Measurements from ENCODE around the gene RABAC1. TPM values are rescaled to one million over a fixed set of nuclear protein-coding genes. Genes with fewer than 3 reads are reported as not detected.
"Not testable (repeated sequence)": the region's sequence is repeated elsewhere in the genome, so short reads cannot be mapped to it uniquely, and the experiment has no call there.

Gene RABAC1
- total RNA-seq, 1 experiment from 2014 or later, result 234 TPM

- no peak for DNase-seq (ENCODE audit: low spot score)
Observed at GRCh38 chr19:41947091-41947490, 12.0 kb downstream of the RABAC1 start.

GRCh38 chr19:41945135-41945766 is 13.9 kb downstream of the RABAC1 start:
- DNase-seq (ENCODE audit: low spot score), result no peak

DNA sequence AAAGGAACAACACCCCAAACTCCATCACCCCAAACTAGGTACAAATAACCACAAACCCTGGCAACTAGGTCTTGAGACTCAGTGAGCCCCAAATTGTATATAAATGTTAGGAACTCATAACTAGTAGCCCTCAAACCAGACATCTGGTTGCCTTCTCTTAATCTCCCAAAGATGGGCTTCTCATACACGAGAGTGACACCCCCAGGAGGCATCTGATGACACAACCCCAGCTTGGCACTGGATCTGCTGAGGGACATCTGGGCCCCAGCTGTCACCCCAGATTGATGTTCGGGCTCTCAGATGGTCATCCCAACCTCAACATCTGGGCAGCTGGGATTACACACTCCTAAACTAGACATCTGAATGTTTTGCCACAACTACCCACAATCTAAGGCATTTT is 14.8 kb downstream of the RABAC1 start:
- no peak for DNase-seq (ENCODE audit: low spot score)

DNA sequence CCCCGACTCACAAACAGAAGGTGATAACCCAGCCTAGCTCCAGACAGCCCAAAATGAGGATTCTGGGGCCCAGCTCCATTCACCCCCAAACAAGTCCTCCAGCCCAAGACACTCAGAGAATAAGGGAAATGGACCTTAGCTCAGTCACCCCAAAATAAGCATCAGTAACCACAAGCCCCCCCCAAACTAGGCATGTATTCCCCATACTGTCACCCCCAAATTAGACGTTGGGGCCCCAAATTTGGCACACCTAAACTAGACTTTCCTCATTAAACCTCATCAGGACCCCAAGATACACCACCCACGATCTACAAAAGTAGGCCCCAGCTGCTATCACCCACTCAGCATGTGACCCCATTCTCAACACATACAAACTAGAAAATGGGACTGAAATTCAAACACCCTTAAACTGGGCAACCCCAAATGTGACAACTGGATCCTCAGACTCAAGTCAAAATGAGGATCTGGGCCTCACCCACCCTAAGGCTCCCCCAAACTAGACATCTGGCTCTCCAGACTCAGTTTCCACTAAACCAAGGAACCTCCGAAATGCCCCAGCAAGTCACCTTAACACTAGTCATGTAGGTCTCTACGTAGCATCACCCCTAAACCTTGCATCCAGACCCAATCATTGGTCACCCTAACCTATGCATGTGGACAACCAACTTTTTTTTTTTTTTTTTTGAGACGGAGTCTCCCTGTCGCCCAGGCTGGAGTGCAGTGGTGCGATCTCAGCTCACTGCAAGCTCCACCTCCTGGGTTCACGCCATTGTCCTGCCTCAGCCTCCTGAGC is 17.5 kb downstream of the RABAC1 start:
- DNase-seq (ENCODE audit: low spot score), result no peak

DNA sequence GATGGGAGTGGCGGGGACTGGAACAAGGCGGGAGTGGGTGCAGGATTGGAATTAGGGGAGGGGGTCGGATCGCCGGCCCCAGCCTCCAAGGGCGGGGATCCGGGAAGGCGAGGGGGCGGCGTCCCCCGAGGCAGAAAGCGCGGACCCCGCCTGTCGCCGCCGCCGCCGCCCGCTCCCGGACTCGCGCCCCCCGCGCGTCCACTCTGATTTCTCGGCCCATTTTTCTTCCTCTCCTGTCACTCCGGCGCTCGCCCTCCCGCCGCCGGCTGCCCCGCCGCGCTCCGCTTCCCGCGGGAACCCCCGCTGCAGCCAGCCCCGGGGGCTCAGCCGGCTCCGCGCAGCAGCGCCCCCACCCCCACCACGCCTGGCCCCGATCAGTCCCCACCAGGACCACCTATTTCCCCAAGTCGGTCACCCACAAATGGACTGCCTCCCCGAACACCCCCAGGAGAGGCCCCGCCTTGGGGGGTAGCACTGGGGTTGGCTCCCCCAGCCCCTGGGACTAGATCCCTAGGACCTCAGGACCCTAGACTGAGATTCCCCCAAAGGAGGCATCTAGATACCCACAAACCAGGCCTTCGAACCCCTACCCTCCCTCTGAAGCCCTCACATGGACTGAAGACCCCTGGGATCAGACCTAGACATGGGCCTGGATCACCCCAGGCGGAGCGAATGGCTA is 18.3 kb downstream of the RABAC1 start:
- no peak for DNase-seq (ENCODE audit: low spot score)

DNA sequence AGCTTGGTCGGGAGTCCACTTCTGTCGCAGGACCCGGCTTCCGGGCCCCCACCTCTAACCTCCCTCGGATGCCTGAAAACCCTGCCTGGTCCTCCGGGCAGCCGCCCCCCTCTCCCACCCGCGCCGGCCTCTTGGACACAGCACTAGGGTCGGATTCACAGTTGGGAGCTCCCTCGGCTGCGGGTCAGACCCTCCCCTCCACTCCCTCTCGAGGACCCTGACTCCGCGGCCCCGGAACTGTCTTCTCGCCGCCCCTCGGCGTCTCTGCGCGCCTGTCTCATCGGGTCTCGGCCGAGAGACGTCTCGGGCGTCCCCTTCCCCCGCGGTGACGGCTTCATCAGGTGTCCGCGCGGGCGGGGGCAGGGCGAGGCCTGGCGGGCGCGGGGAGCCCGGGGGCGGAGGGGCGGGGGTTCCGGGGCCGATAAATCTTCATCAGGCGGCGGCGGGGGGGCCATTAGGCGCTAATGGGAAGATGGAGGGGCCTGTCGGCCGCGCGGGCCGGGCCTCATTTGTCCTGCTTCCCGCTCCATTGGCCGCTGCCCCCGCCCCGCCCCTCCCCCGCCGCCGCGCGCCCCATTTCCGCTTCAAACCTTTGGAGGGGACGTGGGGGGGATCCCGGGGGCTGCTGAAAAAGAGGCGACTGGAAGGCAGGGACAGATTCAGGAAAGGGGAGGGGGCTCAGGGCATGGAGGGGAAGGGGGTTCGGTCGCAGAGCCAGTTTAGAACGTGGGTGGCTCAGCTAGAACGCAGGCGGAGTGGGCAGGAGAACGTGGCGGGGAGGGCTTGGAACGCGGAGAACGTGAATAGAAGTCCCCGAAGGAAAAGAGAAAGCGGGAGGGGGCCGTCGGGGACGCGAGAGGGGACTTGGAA is 19.0 kb downstream of the RABAC1 start:
- no peak for DNase-seq (ENCODE audit: low spot score)

GRCh38 chr19:41939209-41939608 is 19.9 kb downstream of the RABAC1 start:
- DNase-seq (ENCODE audit: low spot score), result not testable (repeated sequence)

DNA sequence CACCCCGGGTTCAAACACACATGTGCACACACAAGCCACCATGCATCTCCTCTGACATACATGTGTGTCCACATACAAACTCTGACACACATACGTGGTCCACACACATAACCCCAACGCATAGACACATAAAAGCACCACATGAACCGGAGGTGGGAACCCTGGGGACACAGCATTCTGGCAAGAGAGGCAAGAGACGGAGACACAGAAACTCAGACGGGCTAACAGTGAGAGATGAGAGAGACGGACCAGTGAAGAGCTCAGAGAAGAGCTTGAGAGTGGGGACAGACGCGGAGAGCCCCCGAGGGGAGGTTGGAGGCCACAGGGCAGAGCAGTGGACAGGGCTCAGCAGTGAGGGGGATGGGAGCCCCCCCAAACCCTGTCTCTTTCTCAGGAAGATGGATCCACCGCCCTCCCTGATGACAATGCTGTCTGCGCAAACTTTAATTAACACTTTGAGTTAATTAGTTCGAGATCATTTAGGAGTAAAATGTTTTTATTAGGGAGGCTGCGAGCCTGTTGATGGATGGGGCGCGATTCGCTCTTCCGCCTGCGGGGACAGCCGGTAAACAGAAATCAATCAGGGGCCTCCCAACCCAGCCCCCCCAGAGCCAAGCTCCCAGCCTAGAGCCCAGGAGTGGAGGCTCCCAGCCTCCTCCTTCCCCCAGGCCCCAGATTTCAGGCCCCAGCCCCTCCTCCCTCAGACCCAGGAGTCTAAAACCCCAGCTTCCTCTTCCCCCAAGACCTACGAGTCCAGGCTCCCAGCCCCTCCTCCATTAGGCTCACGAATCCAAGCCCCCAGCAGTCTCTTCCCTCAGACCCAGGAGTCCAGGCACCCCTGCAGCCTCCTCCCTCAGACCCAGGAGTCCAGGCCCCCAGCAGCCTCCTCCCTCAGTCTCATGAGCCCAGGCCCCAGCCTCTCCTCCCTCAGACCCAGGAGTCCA is 21.3 kb downstream of the RABAC1 start:
- DNase-seq (ENCODE audit: low spot score), result peak; percentile 24

GRCh38 chr19:41936961-41937360 is 22.2 kb downstream of the RABAC1 start:
- DNase-seq (ENCODE audit: low spot score), result no peak

DNA sequence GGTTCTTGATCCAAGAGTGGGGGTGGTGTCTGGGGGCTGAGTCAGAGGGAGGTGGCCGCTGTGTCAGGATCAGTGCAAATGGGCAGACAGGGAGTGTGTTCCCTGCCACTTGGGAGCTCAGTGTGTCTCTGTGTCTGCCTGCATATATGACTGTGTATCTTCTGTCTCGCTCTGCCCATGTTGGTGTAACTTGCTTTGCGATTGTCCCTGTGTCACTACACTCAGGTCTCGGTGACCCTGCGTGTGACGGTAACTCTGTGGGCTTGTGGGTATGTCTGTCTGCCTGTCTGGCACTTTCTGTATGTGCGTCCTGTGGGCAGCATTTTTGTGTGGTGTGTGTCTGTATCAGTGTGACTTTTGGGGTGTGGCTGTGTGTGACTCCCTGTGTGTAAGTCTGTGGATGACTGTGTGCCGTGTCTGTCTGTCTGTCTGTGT is 22.7 kb downstream of the RABAC1 start:
- DNase-seq (ENCODE audit: low spot score), result no peak

DNA sequence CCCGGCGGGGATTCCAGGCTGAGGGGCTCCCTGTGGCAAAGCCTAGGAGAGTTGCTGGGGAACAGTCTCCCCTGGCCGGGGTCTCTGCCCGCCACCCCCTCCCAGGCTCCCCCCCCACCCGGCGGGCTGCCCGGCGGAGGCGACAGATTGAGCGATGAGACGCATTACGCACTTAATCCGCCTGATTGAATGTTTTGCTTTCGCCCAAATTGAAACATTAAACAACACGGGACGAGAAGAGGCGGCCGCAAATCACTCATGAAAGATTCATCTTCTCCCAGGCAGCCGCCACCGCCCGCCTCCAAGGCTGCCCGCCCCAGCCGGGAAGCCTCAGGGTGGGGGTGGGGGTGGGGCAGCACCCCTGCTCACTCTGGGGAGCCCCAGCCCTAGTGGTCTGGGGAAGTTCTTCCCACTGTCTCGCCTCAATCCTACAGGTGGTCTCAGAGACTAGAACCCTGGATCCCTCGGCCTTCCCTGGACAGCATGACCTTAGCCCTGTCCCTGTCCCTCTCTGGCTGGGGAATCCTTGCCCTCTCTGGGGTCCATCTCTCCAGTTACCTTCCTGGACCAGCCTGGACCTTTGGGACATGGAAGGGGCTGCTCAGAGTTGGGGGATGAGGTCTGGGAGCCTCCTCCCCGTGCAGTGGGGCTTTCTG is 23.2 kb downstream of the RABAC1 start:
- DNase-seq (ENCODE audit: low spot score), result peak; percentile 16

- DNase-seq (ENCODE audit: low spot score), result peak; percentile 96
Observed at GRCh38 chr19:41934849-41935374, 24.2 kb downstream of the RABAC1 start.

DNA sequence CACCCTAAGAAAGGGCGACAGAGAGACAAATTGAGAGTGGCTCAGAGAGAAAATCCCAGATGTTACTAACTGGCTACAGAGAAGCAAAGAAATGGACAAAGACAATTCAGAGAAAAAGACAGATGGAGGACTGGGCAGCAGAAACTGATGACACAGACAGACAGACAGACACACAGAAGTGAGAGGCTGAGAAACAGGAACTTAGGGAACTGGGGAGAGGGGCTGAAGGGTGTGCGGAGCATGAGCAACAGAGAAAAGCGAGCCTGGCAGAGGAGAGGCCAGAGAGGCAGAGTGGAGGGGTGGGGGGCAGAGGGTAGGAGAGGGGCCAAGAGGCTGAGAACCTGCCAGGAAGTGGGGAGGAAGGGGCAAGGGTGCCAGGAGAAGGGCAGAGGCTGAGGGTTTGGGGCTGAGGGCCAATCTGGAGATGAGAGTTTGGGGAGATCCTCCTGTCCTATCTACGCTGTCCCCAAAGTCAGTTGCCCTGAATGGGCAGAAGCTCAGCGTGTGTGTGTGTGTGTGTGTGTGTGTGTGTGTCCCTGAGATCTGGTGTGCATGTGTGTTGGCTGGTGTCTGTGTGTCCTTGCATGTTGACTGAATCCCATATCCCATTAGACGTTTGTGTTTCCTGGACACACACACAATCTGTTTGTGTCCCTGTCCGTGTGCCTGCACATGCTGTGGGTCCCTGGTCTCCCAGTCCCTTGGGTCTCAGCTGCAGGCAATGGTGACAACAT is 25.3 kb downstream of the RABAC1 start:
- peak; percentile 16 for DNase-seq (ENCODE audit: low spot score)

- no peak for DNase-seq (ENCODE audit: low spot score)
Observed at GRCh38 chr19:41932720-41933332, 26.3 kb downstream of the RABAC1 start.

- DNase-seq (ENCODE audit: low spot score), result no peak
Observed at GRCh38 chr19:41932259-41932719, 26.8 kb downstream of the RABAC1 start.

GRCh38 chr19:41930926-41931592 is 28.1 kb downstream of the RABAC1 start:
- no peak for DNase-seq (ENCODE audit: low spot score)

DNA sequence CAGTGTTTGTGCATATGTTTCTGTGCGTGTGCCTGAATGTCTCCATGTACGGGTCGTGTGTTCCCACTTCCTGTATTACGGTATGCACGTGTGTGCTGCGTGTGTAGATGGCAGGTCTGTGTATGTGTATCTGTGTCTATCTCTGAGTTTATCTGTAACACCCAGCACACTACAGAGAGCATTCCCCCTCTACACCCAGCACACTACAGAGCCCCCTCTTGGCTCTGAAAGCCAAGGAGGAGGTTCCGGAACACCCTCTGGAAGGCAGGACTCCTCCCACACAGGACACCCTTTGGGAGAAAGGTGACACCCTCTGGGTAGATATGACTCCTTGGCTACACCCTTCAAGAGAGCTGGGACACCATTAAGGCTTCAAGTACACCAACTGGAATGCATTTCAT is 28.8 kb downstream of the RABAC1 start:
- DNase-seq (ENCODE audit: low spot score), result peak; percentile 19
